ENCODE measurements around the gene UGDH. TPM values are rescaled to one million over a fixed set of nuclear protein-coding genes. Genes with fewer than 3 reads are reported as not detected.

Gene UGDH
- total and polyA plus RNA-seq, 9 of the 15 experiments (the other 6 are each of a cell fraction or from before 2014, with no cell fraction given) = 5.5 to 21.7 (median 16.2) TPM

DNA sequence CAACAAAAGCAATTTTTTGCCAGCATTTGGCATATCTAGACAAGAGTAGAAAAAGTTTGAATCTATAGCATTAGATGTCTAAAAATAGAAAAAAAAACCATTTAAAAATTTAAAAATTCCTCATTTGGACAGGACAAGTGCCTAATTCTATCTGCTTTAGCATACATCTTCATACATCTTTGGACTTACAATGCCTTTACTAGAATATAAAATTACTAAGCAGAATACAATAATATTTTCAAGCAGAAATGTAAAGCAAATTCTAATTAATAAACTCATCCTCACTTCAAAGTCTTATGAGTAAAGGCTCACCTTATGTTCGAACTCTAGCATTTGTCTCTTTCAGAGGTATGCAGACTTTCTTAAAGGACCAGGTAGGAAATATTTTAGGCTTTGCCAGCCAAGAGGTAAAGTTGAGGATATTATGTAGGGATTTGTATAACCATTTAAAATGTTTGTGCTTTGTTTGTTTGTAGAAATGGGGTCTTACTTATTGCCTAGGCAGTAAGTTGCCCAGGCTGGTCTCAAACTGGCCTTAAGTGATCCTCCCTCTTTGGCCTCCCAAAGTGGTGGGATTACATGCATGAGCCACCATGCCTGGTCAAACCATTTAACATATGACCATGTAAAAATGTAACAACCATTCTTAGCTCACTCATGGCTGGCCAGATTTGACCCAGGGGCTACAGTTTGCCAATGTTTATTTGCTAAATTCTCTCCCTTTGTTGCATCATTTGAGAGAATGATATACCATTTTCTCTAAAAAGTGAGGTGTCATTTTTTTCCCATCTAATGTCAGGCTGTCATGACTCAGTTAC, 29.1 kb downstream of the UGDH start (continued):
- TF ChIP-seq, protein P1, sequence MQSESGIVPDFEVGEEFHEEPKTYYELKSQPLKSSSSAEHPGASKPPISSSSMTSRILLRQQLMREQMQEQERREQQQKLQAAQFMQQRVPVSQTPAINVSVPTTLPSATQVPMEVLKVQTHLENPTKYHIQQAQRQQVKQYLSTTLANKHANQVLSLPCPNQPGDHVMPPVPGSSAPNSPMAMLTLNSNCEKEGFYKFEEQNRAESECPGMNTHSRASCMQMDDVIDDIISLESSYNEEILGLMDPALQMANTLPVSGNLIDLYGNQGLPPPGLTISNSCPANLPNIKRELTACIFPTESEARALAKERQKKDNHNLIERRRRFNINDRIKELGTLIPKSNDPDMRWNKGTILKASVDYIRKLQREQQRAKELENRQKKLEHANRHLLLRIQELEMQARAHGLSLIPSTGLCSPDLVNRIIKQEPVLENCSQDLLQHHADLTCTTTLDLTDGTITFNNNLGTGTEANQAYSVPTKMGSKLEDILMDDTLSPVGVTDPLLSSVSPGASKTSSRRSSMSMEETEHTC (IDR thresholded peaks at IDR 0.05) = no peak
- TF ChIP-seq NONO (IDR thresholded peaks at IDR 0.05; ENCODE audit: low read depth in 2 of 2, low read length in 1 of 2) (no peak), MAFG (tag; conservative IDR thresholded peaks at IDR 0.05) (0 out of 2 replicates have a peak, but pooled peaks have one; percentile 28), POLR2AphosphoS2 (IDR thresholded peaks at IDR 0.05; ENCODE audit: low read length) (peak; percentile 37; the same call in 1 of the 2 replicates), ETV6 (IDR thresholded peaks at IDR 0.05; ENCODE audit: borderline replicate concordance in 1 of 2, low read depth in 2 of 2, low read length in 1 of 2) (no peak), ETV6 (CRISPR knock-in tag; IDR thresholded peaks at IDR 0.05; ENCODE audit: borderline replicate concordance) (no peak), GTF2E2 (tag; IDR thresholded peaks at IDR 0.05) (no peak), ZFX (CRISPR knock-in tag; IDR thresholded peaks at IDR 0.05) (no peak), NELFE (IDR thresholded peaks at IDR 0.05; ENCODE audit: insufficient read depth, insufficient read length) (no peak), BACH1 (tag; IDR thresholded peaks at IDR 0.05) (peak; percentile 33; the same call in 1 of the 2 replicates), NBN (IDR thresholded peaks at IDR 0.05; ENCODE audit: low read depth) (no peak), CHD1 (IDR thresholded peaks at IDR 0.05; ENCODE audit: low read length) (no peak), ZC3H4 (CRISPR knock-in tag; IDR thresholded peaks at IDR 0.05; ENCODE audit: borderline replicate concordance) (no peak), NFXL1 (CRISPR knock-in tag; IDR thresholded peaks at IDR 0.05) (no peak), ZSCAN32 (CRISPR knock-in tag; IDR thresholded peaks at IDR 0.05) (no peak)
- TF ChIP-seq, protein P2, sequence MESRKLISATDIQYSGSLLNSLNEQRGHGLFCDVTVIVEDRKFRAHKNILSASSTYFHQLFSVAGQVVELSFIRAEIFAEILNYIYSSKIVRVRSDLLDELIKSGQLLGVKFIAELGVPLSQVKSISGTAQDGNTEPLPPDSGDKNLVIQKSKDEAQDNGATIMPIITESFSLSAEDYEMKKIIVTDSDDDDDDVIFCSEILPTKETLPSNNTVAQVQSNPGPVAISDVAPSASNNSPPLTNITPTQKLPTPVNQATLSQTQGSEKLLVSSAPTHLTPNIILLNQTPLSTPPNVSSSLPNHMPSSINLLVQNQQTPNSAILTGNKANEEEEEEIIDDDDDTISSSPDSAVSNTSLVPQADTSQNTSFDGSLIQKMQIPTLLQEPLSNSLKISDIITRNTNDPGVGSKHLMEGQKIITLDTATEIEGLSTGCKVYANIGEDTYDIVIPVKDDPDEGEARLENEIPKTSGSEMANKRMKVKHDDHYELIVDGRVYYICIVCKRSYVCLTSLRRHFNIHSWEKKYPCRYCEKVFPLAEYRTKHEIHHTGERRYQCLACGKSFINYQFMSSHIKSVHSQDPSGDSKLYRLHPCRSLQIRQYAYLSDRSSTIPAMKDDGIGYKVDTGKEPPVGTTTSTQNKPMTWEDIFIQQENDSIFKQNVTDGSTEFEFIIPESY (CRISPR knock-in tag; IDR thresholded peaks at IDR 0.05) = no peak
- TF ChIP-seq, protein P3, sequence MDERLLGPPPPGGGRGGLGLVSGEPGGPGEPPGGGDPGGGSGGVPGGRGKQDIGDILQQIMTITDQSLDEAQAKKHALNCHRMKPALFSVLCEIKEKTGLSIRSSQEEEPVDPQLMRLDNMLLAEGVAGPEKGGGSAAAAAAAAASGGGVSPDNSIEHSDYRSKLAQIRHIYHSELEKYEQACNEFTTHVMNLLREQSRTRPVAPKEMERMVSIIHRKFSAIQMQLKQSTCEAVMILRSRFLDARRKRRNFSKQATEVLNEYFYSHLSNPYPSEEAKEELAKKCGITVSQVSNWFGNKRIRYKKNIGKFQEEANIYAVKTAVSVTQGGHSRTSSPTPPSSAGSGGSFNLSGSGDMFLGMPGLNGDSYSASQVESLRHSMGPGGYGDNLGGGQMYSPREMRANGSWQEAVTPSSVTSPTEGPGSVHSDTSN (CRISPR knock-in tag; IDR thresholded peaks at IDR 0.05; ENCODE audit: low read depth) = no peak
- TF ChIP-seq, protein P3 (tag; conservative IDR thresholded peaks at IDR 0.05; ENCODE audit: low read depth) = peak; percentile 34; the same call in 1 of the 2 replicates
